GM12878 (cell line): ENCODE measurements around the gene GPR18. TPM values are rescaled to one million over a fixed set of nuclear protein-coding genes. Genes with fewer than 3 reads are reported as not detected.

Experiments used
- ATAC-seq: fragments of 200-7000 bp; cut with Tn5 transposase; 3 replicates; pipeline ENCODE4 v1.9.1; 2020; ENCODE audit warnings: mild to moderate bottlenecking, moderate library complexity
- BruUV-seq: library from RNA; stranded (reverse); fragments of 400-500 nt; replicated peaks from 2 replicates; lab custom pipeline; 2021; lab: Mats Ljungman, UMichigan
- CTCF ChIA-PET: fragments of 300-600 bp; sonication (Branson Sonifier 250); formaldehyde crosslinking; extraction: SDS; loops from one replicate; lab custom pipeline; 2021; ENCODE audit warnings: inconsistent platforms; lab: Yijun Ruan, JAX
- POLR2A ChIA-PET: fragments of 350-600 bp; formaldehyde crosslinking; extraction: SDS; loops from one replicate; lab custom pipeline; 2021; ENCODE audit warnings: inconsistent platforms; lab: Charles Lee
- RAD21 ChIA-PET: fragments of 300-600 bp; sonication (Branson Sonifier 250); formaldehyde crosslinking; loops from one replicate; lab custom pipeline; 2023; ENCODE audit warnings: antibody characterized with exemption; ENCODE audit not compliant: unreplicated experiment; lab: Charles Lee
- SMC1A ChIA-PET: fragments of 300-600 bp; sonication (Branson Sonifier 250); formaldehyde crosslinking; loops from one replicate; lab custom pipeline; 2023; ENCODE audit not compliant: unreplicated experiment, uncharacterized antibody; lab: Charles Lee
- DNase-seq: peaks from one replicate; pipeline ENCODE4 v3.0.0-alpha.2; 2011; ENCODE audit warnings: low read depth, low spot score
- FAIRE-seq: peaks from 3 replicates; lab custom pipeline; 2011; peaks lifted over from hg19 to GRCh38; lab: Jason Lieb, UNC
- H2AFZ ChIP-seq: 2 replicates; pipeline ENCODE4 v1.6.0; 2011; ENCODE audit warnings: low read depth, low read length, control low read depth; ENCODE audit not compliant: control insufficient read depth
- H3K27ac ChIP-seq: 2 replicates; pipeline ENCODE4 v1.5.1; 2011; ENCODE audit warnings: control low read depth; ENCODE audit not compliant: control insufficient read depth, insufficient read depth
- H3K27me3 ChIP-seq, 2 experiments: replicated peaks in 1 of 2; 2 replicates each; pipeline versions ENCODE4 v1.6.0 to v1.6.1; 2011; ENCODE audit warnings: low read length in 1 of 2; ENCODE audit not compliant: control insufficient read depth in 2 of 2, insufficient read depth in 2 of 2
- H3K36me3 ChIP-seq, 2 experiments: 2 replicates each; pipeline ENCODE4 v1.5.1; 2011; ENCODE audit warnings: low read length in 1 of 2; ENCODE audit not compliant: control insufficient read depth in 2 of 2, insufficient read depth in 2 of 2
- H3K4me1 ChIP-seq: 2 replicates; pipeline ENCODE4 v1.6.1; 2011; ENCODE audit warnings: mild to moderate bottlenecking, low read length, moderate library complexity, mixed read lengths; ENCODE audit not compliant: control insufficient read depth, insufficient read depth
- H3K4me2 ChIP-seq: 2 replicates; pipeline ENCODE4 v1.6.0; 2011; ENCODE audit warnings: control low read depth; ENCODE audit not compliant: control insufficient read depth, insufficient read depth
- H3K4me3 ChIP-seq: fragments of 200-600 bp; sonication (generic); 2 replicates; pipeline ENCODE4 v1.5.1; 2016
- H3K79me2 ChIP-seq: 2 replicates; pipeline ENCODE4 v1.6.0; 2011; ENCODE audit warnings: low read length; ENCODE audit not compliant: control insufficient read depth, insufficient read depth
- H3K9ac ChIP-seq: 2 replicates; pipeline ENCODE4 v1.8.0; 2011; ENCODE audit warnings: low read length, control low read depth, mixed read lengths; ENCODE audit not compliant: control insufficient read depth, insufficient read depth
- H3K9me3 ChIP-seq: replicated peaks from 3 replicates; pipeline ENCODE4 v1.5.1; 2011; ENCODE audit warnings: mild to moderate bottlenecking, low read length; ENCODE audit not compliant: control insufficient read depth, insufficient read depth
- H4K20me1 ChIP-seq: 2 replicates; pipeline ENCODE4 v1.6.0; 2011; ENCODE audit not compliant: control insufficient read depth, insufficient read depth
- CBX5 ChIP-seq: sonication (generic); IDR thresholded peaks from 2 replicates; pipeline ENCODE4 v1.6.1; 2016; ENCODE audit warnings: low read depth, moderate library complexity, mild to moderate bottlenecking, inconsistent platforms
- EZH2 ChIP-seq: IDR thresholded peaks from 2 replicates; pipeline ENCODE4 v1.6.1; 2012; ENCODE audit warnings: low read depth, mild to moderate bottlenecking, control low read depth, inconsistent platforms, low read length, borderline replicate concordance; ENCODE audit not compliant: control insufficient read depth
- JUND ChIP-seq: IDR thresholded peaks from 2 replicates; pipeline ENCODE4 v1.6.1; 2012; ENCODE audit warnings: low read depth, mild to moderate bottlenecking, low read length, improper control_type of control experiment, moderate library complexity
- MTA3 ChIP-seq: IDR thresholded peaks from 2 replicates; pipeline ENCODE4 v1.6.1; 2012; ENCODE audit warnings: low read length, inconsistent platforms, borderline replicate concordance
- MXI1 ChIP-seq: fragments of 150-350 bp; IDR thresholded peaks from 2 replicates; pipeline ENCODE4 v1.6.1; 2011; ENCODE audit warnings: low read depth, mild to moderate bottlenecking, inconsistent platforms, low read length, improper control_type of control experiment
- NKRF ChIP-seq: fragments of 450-650 bp; conservative IDR thresholded peaks from 2 replicates; pipeline ENCODE4 v1.6.1; 2017; ENCODE audit warnings: mild to moderate bottlenecking, moderate library complexity
- SP1 ChIP-seq: IDR thresholded peaks from one replicate; pipeline ENCODE4 v1.6.1; 2011; ENCODE audit warnings: low read depth, low read length
- SPI1 ChIP-seq: IDR thresholded peaks from 2 replicates; pipeline ENCODE4 v1.6.1; 2011; ENCODE audit warnings: low read depth, mild to moderate bottlenecking, low read length, moderate library complexity, borderline replicate concordance; ENCODE audit not compliant: insufficient read depth
- SREBF2 ChIP-seq: IDR thresholded peaks from 2 replicates; pipeline ENCODE4 v1.6.1; 2012; ENCODE audit warnings: mild to moderate bottlenecking, low read length
- SUZ12 ChIP-seq: fragments of 200-600 bp; sonication (generic); IDR thresholded peaks from one replicate; pipeline ENCODE4 v1.6.1; 2018; ENCODE audit warnings: antibody characterized with exemption, mild to moderate bottlenecking; ENCODE audit not compliant: unreplicated experiment
- ZNF384 ChIP-seq: IDR thresholded peaks from 2 replicates; pipeline ENCODE4 v1.6.1; 2012; ENCODE audit warnings: low read depth, mild to moderate bottlenecking, low read length, improper control_type of control experiment, borderline replicate concordance
- WGBS: methylation state at CpG from one replicate; pipeline ENCODE4 v1.1.6; 2016; ENCODE audit warnings: low lambda C conversion rate; ENCODE audit not compliant: insufficient replicate concordance, insufficient coverage; ENCODE audit errors: missing lambda C conversion rate; 5-methylcytosine and 5-hydroxymethylcytosine counted together
- in situ Hi-C: fragments of 300-500 bp; cut with MboI; formaldehyde crosslinking; loops from 9 replicates; pipeline ENCODE4 v1.14.3; 2018; ENCODE audit warnings: mixed read lengths
- intact Hi-C: fragments of 100-400 bp; cut with micrococcal nuclease; formaldehyde crosslinking; loops from one replicate; pipeline ENCODE4 v1.14.2; 2022; ENCODE audit not compliant: unreplicated experiment
- polyA plus RNA-seq, 11 experiments: library from polyadenylated mRNA; depleted of rRNA in 4 of 11; unstranded in 6 of 11; stranded (reverse) in 5 of 11; fragments of >200 nt; fragmentation: Nextera tagmentation in 4 of 11; fragmentation: Illumina TruSeq in 1 of 11; extraction: Ambion mirVana in 4 of 11; extraction: Trizol in 1 of 11; gene quantifications; 1 replicate in 1 of 11; 2 replicates in 10 of 11; pipeline versions ENCODE4 v1.2.1 to v1.2.3, GENCODE V29; 2011 to 2016; ENCODE audit warnings: inconsistent platforms in 2 of 11, missing spikeins in 2 of 11, low read depth in 1 of 11
- total RNA-seq, 4 experiments: library from RNA; depleted of rRNA in 3 of 4; stranded (reverse); fragments of >200 nt in 3 of 4; fragmentation: Illumina TruSeq in 1 of 4; extraction: Trizol in 1 of 4; gene quantifications; 2 replicates each; pipeline versions ENCODE4 v1.2.1 to v1.2.3, GENCODE V29; 2013 to 2021

GPR18 gene
- total and polyA plus RNA-seq, 10 of the 15 experiments (the other 5 are each of a cell fraction or from before 2014, with no cell fraction given), result 3.3 to 12.9 (median 5.2) TPM

GRCh38 chr13:99264051-99264450 lies 5.9 kb upstream of the GPR18 start (continued):
- TF ChIP-seq ZNF384 (no peak), MTA3 (no peak), NKRF (no peak), SPI1 (no peak), SUZ12 (no peak), SP1 (no peak), EZH2 (no peak)

GRCh38 chr13:99263126-99263785 lies 5.1 kb upstream of the GPR18 start:
- Histone ChIP-seq H3K27ac (no peak overlapping the region), H2AFZ (no peak overlapping the region), H4K20me1 (no peaks in the 10 kb centered on the region), H3K79me2 (no peaks in the 10 kb centered on the region), H3K36me3 (peaks cover 2 to 5% of the 10 kb centered on the region in 2 experiments; a peak in 3 of 4 replicates), H3K4me3 (no peak overlapping the region), H3K27me3 (no peaks in the 10 kb centered on the region), H3K9me3 (no peaks in the 10 kb centered on the region), H3K4me1 (peaks cover 13% of the 10 kb centered on the region; the same call in 1 of the 2 replicates), H3K4me2 (no peak overlapping the region), H3K9ac (no peak overlapping the region)
- CTCF ChIA-PET, result interaction anchor here (0.7 to 12.3 kb wide), 13 partner anchors 7 to 394 kb away, joined by 3 to 470 read pairs (median 8); partner anchors contain the start of gene UBAC2
- 99% methylated on average over 7 of the region's 7 CpGs for WGBS
- RAD21 ChIA-PET, result interaction anchor here (1.0 to 12.6 kb wide), 7 partner anchors 61 to 174 kb away, joined by 3 to 338 read pairs (median 94); partner anchors contain the start of gene UBAC2
- ATAC-seq, result no peak
- BruUV-seq, result no TSS peak
- SMC1A ChIA-PET, result interaction anchor here (0.7 to 14.4 kb wide), 11 partner anchors 10 to 423 kb away, joined by 3 to 300 read pairs (median 15); partner anchors contain the start of gene UBAC2
- POLR2A ChIA-PET, result no interaction called here
- TF ChIP-seq EZH2 (no peak), CBX5 (no peak), JUND (no peak), SREBF2 (no peak), MXI1 (no peak)
- FAIRE-seq, result no peak
- no peak for DNase-seq
- intact Hi-C loops, result loop anchor here (10.0 kb wide), 1 partner anchor 342 kb away; the partner anchor contains the start of gene CLYBL
- in situ Hi-C loops, result loop anchor here (5.0 to 10.0 kb wide), 2 partner anchors 86 to 408 kb away; no protein-coding TSS in a partner anchor
